Measurements from ENCODE around the gene TMEM267.

Gene TMEM267

GRCh38 chr5:43483298-43484105, at the start of gene TMEM267:
TMEM267 (minus strand) TSS chr5:43483865; CDS start chr5:43453969, 29,896 bp downstream.
- peak; percentile 76 for DNase-seq (ENCODE audit: low read depth)
- no peak for TF ChIP-seq CTCF (IDR thresholded peaks at IDR 0.05; ENCODE audit: control insufficient read depth, insufficient read depth, low read depth, low read length, missing control alignments)
- peak within 1 kb of the TSS; percentile 85 for H3K4me3 ChIP-seq (ENCODE audit: control insufficient read depth, low read depth, low read length)

DNA sequence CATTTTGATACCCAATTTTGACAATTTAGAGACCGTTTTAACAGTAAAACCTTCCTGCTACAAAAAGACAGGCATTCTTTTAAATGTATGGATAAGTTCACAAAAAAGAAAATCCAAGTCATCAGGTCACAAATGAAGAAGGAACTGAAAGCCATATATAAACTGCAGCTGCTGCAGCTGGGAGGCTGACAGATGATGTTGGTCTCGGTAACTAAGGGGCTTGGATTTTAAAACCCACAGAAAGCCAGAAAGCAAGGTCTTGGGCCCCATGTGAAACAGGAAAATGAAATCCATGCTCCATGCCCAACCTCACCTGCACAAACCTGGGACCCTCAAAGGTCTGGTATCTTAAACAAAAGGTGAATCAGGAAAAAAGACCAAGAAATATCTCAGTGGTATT, 47.0 kb upstream of the TMEM267 start:
- no peak overlapping the region for H3K4me3 ChIP-seq (ENCODE audit: control insufficient read depth, low read depth, low read length)
- TF ChIP-seq CTCF (IDR thresholded peaks at IDR 0.05; ENCODE audit: control insufficient read depth, insufficient read depth, low read depth, low read length, missing control alignments): no peak
- no peak for DNase-seq (ENCODE audit: low read depth)

GRCh38 chr5:43523662-43524072, 40.0 kb upstream of the TMEM267 start:
- DNase-seq (ENCODE audit: low read depth): no peak
- no peak overlapping the region for H3K4me3 ChIP-seq (ENCODE audit: control insufficient read depth, low read depth, low read length)
- TF ChIP-seq CTCF (IDR thresholded peaks at IDR 0.05; ENCODE audit: control insufficient read depth, insufficient read depth, low read depth, low read length, missing control alignments): no peak

- no peak for TF ChIP-seq CTCF (IDR thresholded peaks at IDR 0.05; ENCODE audit: control insufficient read depth, insufficient read depth, low read depth, low read length, missing control alignments)
- no peak for DNase-seq (ENCODE audit: low read depth)
- no peak overlapping the region for H3K4me3 ChIP-seq (ENCODE audit: control insufficient read depth, low read depth, low read length)
Observed at GRCh38 chr5:43520615-43521014, 37.0 kb upstream of the TMEM267 start.

- no peak for TF ChIP-seq CTCF (IDR thresholded peaks at IDR 0.05; ENCODE audit: control insufficient read depth, insufficient read depth, low read depth, low read length, missing control alignments)
- peak overlapping the region; percentile 69 for H3K4me3 ChIP-seq (ENCODE audit: control insufficient read depth, low read depth, low read length)
- no peak for DNase-seq (ENCODE audit: low read depth)
Observed at GRCh38 chr5:43515678-43516048, 32.0 kb upstream of the TMEM267 start.

- H3K4me3 ChIP-seq (ENCODE audit: control insufficient read depth, low read depth, low read length): peak within 1 kb of the TSS; percentile 69
- no peak for TF ChIP-seq CTCF (IDR thresholded peaks at IDR 0.05; ENCODE audit: control insufficient read depth, insufficient read depth, low read depth, low read length, missing control alignments)
- peak; percentile 79 for DNase-seq (ENCODE audit: low read depth)
Observed at GRCh38 chr5:43514816-43515677, 31.4 kb upstream of the TMEM267 start, which contains the start of gene C5orf34. C5orf34 (minus strand) TSS chr5:43515148; CDS start chr5:43509339, 5,809 bp downstream.

All from AG09309 (cell line).